Heart right ventricle (tissue), 16 donors: ENCODE results near the gene CHMP1A. TPM values are rescaled to one million over a fixed set of nuclear protein-coding genes. Genes with fewer than 3 reads are reported as not detected.
A peak's percentile ranks its signal among the peaks of the same experiment; 100 is the strongest.

Experiments
- ATAC-seq, 8 donors: fragments of 200-7000 bp; cut with Tn5 transposase; one replicate each; pipeline ENCODE4 v1.9.1; 2020; ENCODE audit warnings: mild to moderate bottlenecking in 8 of 8, moderate library complexity in 8 of 8, moderate number of reproducible peaks in 1 of 8
- DNase-seq, 2 donors: peaks; one replicate each; pipeline ENCODE4 v3.0.0-alpha.2; 2020
- H3K27ac ChIP-seq, 10 donors: fragments of 200-600 bp; sonication (generic) in 2 of 10; one replicate each; pipeline versions ENCODE4 v1.5.0 to v1.8.0; 2020 to 2022; ENCODE audit warnings: mild to moderate bottlenecking in 3 of 10
- H3K27me3 ChIP-seq, 7 donors: fragments of 200-600 bp; one replicate each; pipeline ENCODE4 v1.8.0; 2021 to 2022; ENCODE audit warnings: mild to moderate bottlenecking in 2 of 7
- H3K36me3 ChIP-seq, 9 donors: fragments of 200-600 bp; sonication (generic) in 1 of 9; one replicate each; pipeline versions ENCODE4 v1.5.0 to v1.8.0; 2020 to 2022; ENCODE audit warnings: mild to moderate bottlenecking in 2 of 9
- H3K4me1 ChIP-seq, 9 donors: fragments of 200-600 bp; sonication (generic) in 1 of 9; one replicate each; pipeline versions ENCODE4 v1.5.0 to v1.8.0; 2020 to 2022; ENCODE audit warnings: mild to moderate bottlenecking in 4 of 9
- H3K4me3 ChIP-seq, 10 donors: fragments of 200-600 bp; sonication (generic) in 2 of 10; one replicate each; pipeline versions ENCODE4 v1.5.0 to v1.8.0; 2020 to 2022; ENCODE audit warnings: mild to moderate bottlenecking in 7 of 10, moderate library complexity in 2 of 10
- H3K9me3 ChIP-seq, 11 donors: fragments of 200-600 bp in 10 of 11; sonication (generic) in 2 of 11; one replicate each; pipeline versions ENCODE4 v1.5.0 to v1.8.0; 2013 to 2022; ENCODE audit warnings: mild to moderate bottlenecking in 2 of 11, control low read depth in 1 of 11, moderate library complexity in 1 of 11
- WGBS, 2 donors: extraction: QIAGEN DNeasy Blood & Tissue Kit; methylation state at CpG; one replicate each; pipeline ENCODE4 v1.1.7; 2013; ENCODE audit warnings: inconsistent platforms in 1 of 2; 5-methylcytosine and 5-hydroxymethylcytosine counted together
- intact Hi-C, 10 donors: fragments of 100-400 bp; cut with DNase I; formaldehyde crosslinking; loops; one replicate each; pipeline versions ENCODE4 v1.11.1 to v1.14.2; 2022
- polyA plus RNA-seq, 2 donors: library from polyadenylated mRNA; stranded (reverse); fragments of 200-250 nt; gene quantifications; one replicate each; pipeline ENCODE4 v1.2.3, GENCODE V29; 2013
- total RNA-seq, 10 donors: library from RNA; stranded (reverse); fragmentation: NEBNext Ultra II Directional in 3 of 10; extraction: Animal tissue kit (Norgen Biotek cat#: 25700) in 3 of 10; gene quantifications; one replicate each; pipeline versions ENCODE4 v1.2.1 to v1.2.4, GENCODE V29; 2021 to 2023
- TF ChIP-seq, protein P1 (sequence below), 9 donors: fragments of 200-600 bp; sonication (generic) in 2 of 9; IDR thresholded peaks; one replicate each; pipeline versions ENCODE4 v1.5.0 to v1.8.0; 2021 to 2022; ENCODE audit warnings: antibody characterized with exemption in 9 of 9, mild to moderate bottlenecking in 5 of 9, moderate library complexity in 1 of 9
- donor health status: Arrhythmogenic right ventricular cardiomyopathy.
- donor health status: ischemic (EF 13 %, LVEDD 7.1; RV severe dilation, severe dysfunction).
- donor health status: healthy with polysubstance abuse.
- donor health status: DM: no; HTN: yes; CAD: no.
- donor health status: DM: no; HTN: no; CAD: no.
- donor health status: ischemic (EF 25% LVEDD 6.9; RV normal size, moderate dysfunction).
- donor health status: ischemic (EF 25% LVEDD 5.7; RV mildly dilated, moderate dysfunction).
- donor health status: healthy.
- donor health status: DM: yes; HTN: yes; CAD: no.
- donor health status: Ischemic cardiomyopathy.
- donor health status: ischemic (EF 35%, LVEDD 5.7; RV mildly dilated, moderate dysfunction).
- donor health status: nonischemic (EF 11% LVEDD 7.7; RV severe dilation, severe dysfunction).
- donor health status: DM: yes; HTN: yes; CAD: no.
- donor health status: PGD.
- donor health status: ischemic (EF 29% LVEDD 5.4; RV normal size, mild dysfunction).
- donor health status: nonischemic (EF 23%, LVEDD 6.1; RV moderate dilation, normal function).

Gene CHMP1A
- total and polyA plus RNA-seq, 12 donors: 30.6 to 71.4 (median 36.7) TPM

DNA sequence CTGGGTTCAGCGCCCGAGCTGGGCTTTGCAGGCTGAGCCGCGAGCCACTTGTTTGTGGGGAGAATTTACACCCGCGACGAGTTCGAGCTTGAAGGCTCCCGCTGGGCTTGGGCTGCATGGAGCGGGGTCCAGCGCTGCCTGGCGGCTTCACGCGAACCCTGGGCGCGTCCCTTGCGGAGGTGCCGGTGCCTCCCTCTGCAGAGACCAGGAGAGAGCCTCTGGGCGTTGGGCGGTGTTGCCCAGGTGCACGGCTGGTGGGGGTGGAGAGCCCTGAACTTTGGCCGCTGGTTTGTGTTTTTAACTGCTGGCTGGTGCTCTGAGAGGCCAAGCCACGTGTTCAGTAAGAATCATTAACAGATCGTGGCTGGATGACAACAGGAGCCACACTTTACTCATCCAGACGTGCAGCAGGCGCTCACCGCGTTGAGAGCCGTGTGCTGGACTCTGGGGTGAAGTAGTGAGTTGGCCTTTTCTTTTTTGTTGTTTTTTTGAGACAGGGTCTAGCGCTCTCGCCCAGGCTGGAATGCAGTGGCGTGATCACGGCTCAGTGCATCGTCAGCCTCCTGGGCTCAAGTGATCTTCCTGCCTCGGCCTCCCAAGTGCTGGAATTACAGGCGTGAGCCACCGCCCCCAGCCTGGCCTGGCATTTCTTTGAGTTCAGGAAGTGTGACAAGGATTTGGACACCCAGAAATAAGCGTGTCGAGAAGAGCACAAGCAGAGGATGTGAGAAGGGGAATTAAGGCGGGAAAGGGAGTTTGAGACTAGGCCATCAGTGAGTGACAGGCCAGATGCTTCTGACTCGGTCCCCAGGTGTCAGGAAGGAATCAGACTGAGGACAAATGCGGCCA is 29.8 kb upstream of the CHMP1A start:
- intact Hi-C loops: no loop called here
- ATAC-seq: peak in 7 of 8 donors; percentile 9 to 54 (median 25)
- Histone ChIP-seq H3K4me1 (peaks cover 4 to 14% (median 9%) of the 10 kb centered on the region in 9 donors), H3K36me3 (peaks cover 0 to 37% (median 7%) of the 10 kb centered on the region in 9 donors), H3K27ac (peak overlapping the region; percentile 69 to 95 (median 90)), H3K27me3 (no peaks in the 10 kb centered on the region), H3K4me3 (peak overlapping the region; percentile 63 to 96 (median 82)), H3K9me3 (peaks cover 0 to 8% (median 0%) of the 10 kb centered on the region in 11 donors)
- WGBS, 2 donors: 12% methylated on average over 42 of the region's 42 CpGs
- DNase-seq: no peak
- TF ChIP-seq, protein P1, sequence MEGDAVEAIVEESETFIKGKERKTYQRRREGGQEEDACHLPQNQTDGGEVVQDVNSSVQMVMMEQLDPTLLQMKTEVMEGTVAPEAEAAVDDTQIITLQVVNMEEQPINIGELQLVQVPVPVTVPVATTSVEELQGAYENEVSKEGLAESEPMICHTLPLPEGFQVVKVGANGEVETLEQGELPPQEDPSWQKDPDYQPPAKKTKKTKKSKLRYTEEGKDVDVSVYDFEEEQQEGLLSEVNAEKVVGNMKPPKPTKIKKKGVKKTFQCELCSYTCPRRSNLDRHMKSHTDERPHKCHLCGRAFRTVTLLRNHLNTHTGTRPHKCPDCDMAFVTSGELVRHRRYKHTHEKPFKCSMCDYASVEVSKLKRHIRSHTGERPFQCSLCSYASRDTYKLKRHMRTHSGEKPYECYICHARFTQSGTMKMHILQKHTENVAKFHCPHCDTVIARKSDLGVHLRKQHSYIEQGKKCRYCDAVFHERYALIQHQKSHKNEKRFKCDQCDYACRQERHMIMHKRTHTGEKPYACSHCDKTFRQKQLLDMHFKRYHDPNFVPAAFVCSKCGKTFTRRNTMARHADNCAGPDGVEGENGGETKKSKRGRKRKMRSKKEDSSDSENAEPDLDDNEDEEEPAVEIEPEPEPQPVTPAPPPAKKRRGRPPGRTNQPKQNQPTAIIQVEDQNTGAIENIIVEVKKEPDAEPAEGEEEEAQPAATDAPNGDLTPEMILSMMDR (IDR thresholded peaks at IDR 0.05): no peak

DNA sequence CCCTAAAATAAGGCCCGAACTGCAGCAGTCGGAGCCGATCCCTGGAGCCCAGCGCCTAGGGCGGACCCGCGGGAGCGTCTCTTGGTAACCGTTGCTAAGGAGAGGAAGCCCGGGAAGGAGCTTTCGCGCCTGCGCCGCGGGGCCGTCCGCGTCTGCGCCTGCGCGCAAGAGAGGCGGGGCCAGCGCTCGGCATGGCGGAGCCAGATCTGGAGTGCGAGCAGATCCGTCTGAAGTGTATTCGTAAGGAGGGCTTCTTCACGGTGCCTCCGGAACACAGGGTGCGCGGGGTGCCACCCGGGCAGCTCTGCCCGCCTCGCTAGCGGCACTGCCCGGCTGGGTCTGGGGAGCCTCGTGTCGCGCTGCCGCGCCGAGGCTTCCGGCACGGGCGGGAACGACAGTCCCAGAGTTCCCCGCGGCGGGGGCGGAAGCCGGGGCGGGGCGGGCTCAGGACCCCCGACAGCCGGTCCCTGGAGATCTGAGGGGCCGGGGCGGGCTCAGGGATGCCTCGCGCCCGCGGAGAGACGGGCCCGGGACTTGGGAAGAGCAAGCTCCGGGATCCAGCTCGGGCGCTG is 29.1 kb upstream of the CHMP1A start, which contains the start of gene CDK10:
CDK10 (plus strand) TSS at position 170 of the 572 bp plus-strand sequence; CDS start at position 192, 22 bp downstream.
- Histone ChIP-seq H3K4me1 (peaks cover 4 to 14% (median 9%) of the 10 kb centered on the region in 9 donors), H3K9me3 (peaks cover 0 to 8% (median 0%) of the 10 kb centered on the region in 11 donors), H3K36me3 (peaks cover 0 to 30% (median 1%) of the 10 kb centered on the region in 9 donors), H3K27me3 (no peaks in the 10 kb centered on the region), H3K4me3 (peak within 1 kb of the TSS; percentile 63 to 96 (median 82)), H3K27ac (peak within 1 kb of the TSS; percentile 69 to 95 (median 90))
- intact Hi-C loops: no loop called here
- DNase-seq (peak; percentile 91 to 93), ATAC-seq (peak; percentile 94 to 97 (median 96))
- 0 to 1% methylated on average over 56 to 67 of the region's 67 CpGs for WGBS, 2 donors
- TF ChIP-seq, protein P1 (IDR thresholded peaks at IDR 0.05): no peak

DNA sequence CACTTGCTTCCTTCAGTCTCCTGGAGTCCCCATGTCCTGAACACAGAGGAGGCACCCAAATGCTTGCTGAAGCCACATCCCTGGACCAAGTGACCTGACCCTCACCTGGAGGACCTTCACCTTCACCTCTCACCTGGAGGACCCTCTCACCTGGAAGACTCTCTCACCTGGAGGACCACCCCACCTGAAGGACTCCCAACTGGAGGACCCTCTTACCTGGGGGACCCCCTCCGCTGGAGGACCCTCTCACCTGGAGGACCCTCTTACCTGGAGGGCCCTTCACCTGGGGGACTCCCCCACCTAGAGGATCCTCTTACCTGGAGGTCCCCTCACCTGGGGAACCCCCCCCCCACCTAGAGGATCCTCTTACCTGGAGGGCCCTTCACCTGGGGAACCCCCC is 28.4 kb upstream of the CHMP1A start:
- H3K4me3 ChIP-seq: peak overlapping the region in 6 of 10 donors; percentile 64 to 96 (median 84)
- WGBS, 2 donors: 90 to 100% methylated on average over 1 of the region's 1 CpG
- no peak for ATAC-seq
- H3K27me3 ChIP-seq: no peaks in the 10 kb centered on the region
- H3K4me1 ChIP-seq: peaks cover 4 to 14% (median 9%) of the 10 kb centered on the region in 9 donors
- no peak overlapping the region for H3K27ac ChIP-seq
- intact Hi-C loops: no loop called here
- peaks cover 0 to 24% (median 0%) of the 10 kb centered on the region in 9 donors for H3K36me3 ChIP-seq
- TF ChIP-seq, protein P1 (IDR thresholded peaks at IDR 0.05): no peak
- peaks cover 0 to 8% (median 0%) of the 10 kb centered on the region in 11 donors for H3K9me3 ChIP-seq
- no peak for DNase-seq

DNA sequence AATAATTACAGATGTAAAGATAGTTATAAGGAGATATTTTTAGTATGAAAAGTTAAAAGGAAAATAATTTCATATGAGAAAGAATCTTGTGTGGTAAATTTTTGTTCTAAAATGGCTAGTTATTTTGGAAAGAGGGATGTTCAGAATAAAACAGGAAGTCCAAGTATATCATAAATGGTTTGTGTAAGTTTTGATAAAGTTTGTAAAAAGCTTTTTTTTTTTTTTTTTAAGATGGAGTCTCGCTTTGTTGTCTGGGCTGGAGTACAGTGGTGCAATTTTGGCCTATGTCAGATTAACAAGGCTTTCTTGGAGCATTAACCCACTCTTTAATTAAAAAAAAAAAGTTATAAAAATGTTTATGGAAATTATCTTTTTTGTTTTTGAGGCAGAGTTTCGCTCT is 20.8 kb upstream of the CHMP1A start:
- WGBS, 2 donors: 94 to 99% methylated on average over 2 of the region's 2 CpGs
- TF ChIP-seq, protein P1 (IDR thresholded peaks at IDR 0.05): no peak
- ATAC-seq (no peak), DNase-seq (no peak)
- Histone ChIP-seq H3K27ac (no peak overlapping the region), H3K9me3 (peaks cover 0 to 29% (median 0%) of the 10 kb centered on the region in 11 donors), H3K27me3 (no peaks in the 10 kb centered on the region), H3K4me1 (peaks cover 0 to under 1% (median 0%) of the 10 kb centered on the region in 9 donors), H3K36me3 (no peaks in the 10 kb centered on the region), H3K4me3 (no peak overlapping the region)
- intact Hi-C loops: no loop called here
